ENCODE results near the gene LTBP3.
A peak's percentile ranks its signal among the peaks of the same experiment; 100 is the strongest.
"Not testable (repeated sequence)": the region's sequence is repeated elsewhere in the genome, so short reads cannot be mapped to it uniquely, and the experiment has no call there.

LTBP3 gene

GRCh38 chr11:65516135-65516968 lies 41.8 kb downstream of the LTBP3 start:
- TF ChIP-seq CTCF (IDR thresholded peaks at IDR 0.05; ENCODE audit: control insufficient read depth, insufficient read depth, low read depth, low read length, missing control alignments): no peak
- no peak overlapping the region for H3K4me3 ChIP-seq (ENCODE audit: control insufficient read depth, low read depth, low read length)
- no peak for DNase-seq (ENCODE audit: low read depth)

DNA sequence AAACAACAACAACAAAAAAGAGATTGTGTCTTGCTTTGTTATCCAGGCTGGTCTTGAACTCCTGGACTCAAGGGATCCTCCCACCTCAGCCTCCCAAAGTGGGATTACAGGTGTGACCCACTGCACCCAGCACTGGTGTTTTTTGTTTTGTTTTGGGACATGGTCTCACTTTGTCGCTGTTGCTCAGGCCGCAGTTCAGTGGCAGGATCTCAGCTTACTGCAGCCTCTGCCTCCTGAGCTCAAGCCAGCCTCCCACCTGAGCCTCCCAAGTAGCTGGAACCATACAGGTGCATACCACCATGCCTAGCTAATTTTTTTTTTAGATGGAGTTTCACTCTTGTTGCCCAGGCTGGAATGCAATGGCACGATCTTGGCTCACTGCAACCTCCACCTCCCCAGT lies 45.8 kb downstream of the LTBP3 start:
- not testable (repeated sequence) for H3K4me3 ChIP-seq (ENCODE audit: control insufficient read depth, low read depth, low read length); DNase-seq (ENCODE audit: low read depth)

DNA sequence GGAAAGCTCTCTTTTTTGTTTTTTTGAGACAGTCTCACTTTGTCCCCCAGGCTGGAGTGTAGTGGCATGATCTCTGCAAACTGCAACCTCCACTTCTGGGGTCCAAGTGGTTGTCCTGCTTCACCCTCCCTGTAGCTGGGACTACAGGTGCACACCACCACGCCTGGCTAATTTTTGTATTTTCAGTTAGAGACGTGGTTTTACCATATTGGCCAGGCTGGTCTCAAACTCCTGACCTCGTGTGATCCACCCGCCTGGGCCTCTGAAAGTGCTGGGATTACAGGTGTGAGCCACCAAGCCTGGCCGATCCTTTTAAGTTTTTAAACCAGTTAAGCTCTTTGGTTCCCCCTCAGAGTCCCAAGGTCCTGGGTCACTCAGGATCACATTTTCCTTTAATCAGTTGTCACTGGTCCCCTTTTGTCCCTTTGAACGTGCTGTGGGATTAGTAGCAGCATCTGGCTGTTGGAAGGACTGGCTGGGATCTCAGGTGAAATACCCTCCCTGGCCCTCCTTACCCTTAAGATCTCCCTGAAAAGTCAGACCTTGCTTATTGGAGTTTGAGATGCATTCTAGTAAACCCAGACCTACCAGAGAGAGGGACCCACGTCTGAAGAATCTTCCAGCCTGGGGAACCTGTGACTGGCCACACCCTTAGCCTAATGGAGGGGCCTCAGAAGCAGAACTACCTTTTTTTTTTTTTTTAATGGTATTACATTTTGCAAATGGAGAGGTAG lies 51.2 kb downstream of the LTBP3 start:
- peak; percentile 95 for DNase-seq (ENCODE audit: low read depth)
- peak overlapping the region; percentile 74 for H3K4me3 ChIP-seq (ENCODE audit: control insufficient read depth, low read depth, low read length)
- no peak for TF ChIP-seq CTCF (IDR thresholded peaks at IDR 0.05; ENCODE audit: control insufficient read depth, insufficient read depth, low read depth, low read length, missing control alignments)

GRCh38 chr11:65506290-65506771 lies 51.8 kb downstream of the LTBP3 start:
- H3K4me3 ChIP-seq (ENCODE audit: control insufficient read depth, low read depth, low read length): peak overlapping the region; percentile 74
- no peak for DNase-seq (ENCODE audit: low read depth)
- TF ChIP-seq CTCF (IDR thresholded peaks at IDR 0.05; ENCODE audit: control insufficient read depth, insufficient read depth, low read depth, low read length, missing control alignments): no peak

GRCh38 chr11:65505466-65506289 lies 52.5 kb downstream of the LTBP3 start:
- peak overlapping the region; percentile 74 for H3K4me3 ChIP-seq (ENCODE audit: control insufficient read depth, low read depth, low read length)
- no peak for DNase-seq (ENCODE audit: low read depth)
- no peak for TF ChIP-seq CTCF (IDR thresholded peaks at IDR 0.05; ENCODE audit: control insufficient read depth, insufficient read depth, low read depth, low read length, missing control alignments)

GRCh38 chr11:65504674-65505465 lies 53.3 kb downstream of the LTBP3 start:
- peak overlapping the region; percentile 74 for H3K4me3 ChIP-seq (ENCODE audit: control insufficient read depth, low read depth, low read length)
- no peak for TF ChIP-seq CTCF (IDR thresholded peaks at IDR 0.05; ENCODE audit: control insufficient read depth, insufficient read depth, low read depth, low read length, missing control alignments)
- no peak for DNase-seq (ENCODE audit: low read depth)
